ENCODE results near the gene ANTXRL. TPM values are rescaled to one million over a fixed set of nuclear protein-coding genes. Genes with fewer than 3 reads are reported as not detected.

The ANTXRL gene
- total and polyA plus RNA-seq, 2 experiments from 2014 or later = not detected

- Histone ChIP-seq H3K4me2 (no peak overlapping the region), H3K79me2 (no peaks in the 10 kb centered on the region), H2AFZ (no peak overlapping the region), H3K27ac (no peak overlapping the region), H3K4me3 (no peak overlapping the region), H4K20me1 (ENCODE audit: insufficient read depth, poor library complexity, severe bottlenecking) (no peaks in the 10 kb centered on the region), H3K36me3 (replicated peaks; ENCODE audit: insufficient read depth, low read depth) (no peaks in the 10 kb centered on the region), H3K9me2 (replicated peaks; ENCODE audit: insufficient read depth) (no peaks in the 10 kb centered on the region), H3K4me1 (ENCODE audit: insufficient read depth) (no peaks in the 10 kb centered on the region), H3K27me3 (no peaks in the 10 kb centered on the region), H3K9me3 (ENCODE audit: low read depth) (no peaks in the 10 kb centered on the region)
- no peak for DNase-seq (ENCODE audit: low spot score)
- WGBS (ENCODE audit: low lambda C conversion rate, missing lambda C conversion rate) = 86% methylated on average over 6 of the region's 6 CpGs
- no peak for TF ChIP-seq CTCF (IDR thresholded peaks at IDR 0.05; ENCODE audit: poor library complexity)
- TF ChIP-seq EZH2phosphoT487 (IDR thresholded peaks at IDR 0.05; ENCODE audit: low read depth, severe bottlenecking, unreplicated experiment) = no peak
- no peak for TF ChIP-seq EZH2 (IDR thresholded peaks at IDR 0.05; ENCODE audit: borderline replicate concordance)
These were observed 5.8 kb downstream of the ANTXRL start for GRCh38 chr10:46292573-46293023.

- DNase-seq (ENCODE audit: low spot score) = no peak
- no peaks in the 10 kb centered on the region for H3K79me2 ChIP-seq
- H3K4me3 ChIP-seq = no peak overlapping the region
- H3K27me3 ChIP-seq = no peaks in the 10 kb centered on the region
- H3K27ac ChIP-seq = no peak overlapping the region
- TF ChIP-seq EZH2 (IDR thresholded peaks at IDR 0.05; ENCODE audit: borderline replicate concordance) (no peak), EZH2phosphoT487 (IDR thresholded peaks at IDR 0.05; ENCODE audit: low read depth, severe bottlenecking, unreplicated experiment) (no peak), CTCF (IDR thresholded peaks at IDR 0.05; ENCODE audit: poor library complexity) (no peak)
- no peak overlapping the region for H3K4me2 ChIP-seq
- no peaks in the 10 kb centered on the region for H3K36me3 ChIP-seq (replicated peaks; ENCODE audit: insufficient read depth, low read depth)
- H3K4me1 ChIP-seq (ENCODE audit: insufficient read depth) = no peaks in the 10 kb centered on the region
- H2AFZ ChIP-seq = no peak overlapping the region
- H3K9me3 ChIP-seq (ENCODE audit: low read depth) = no peaks in the 10 kb centered on the region
- no peaks in the 10 kb centered on the region for H4K20me1 ChIP-seq (ENCODE audit: insufficient read depth, poor library complexity, severe bottlenecking)
- WGBS (ENCODE audit: low lambda C conversion rate, missing lambda C conversion rate) = 83% methylated on average over 8 of the region's 8 CpGs
- no peaks in the 10 kb centered on the region for H3K9me2 ChIP-seq (replicated peaks; ENCODE audit: insufficient read depth)
These were observed 6.4 kb downstream of the ANTXRL start for GRCh38 chr10:46293228-46293627.

- H3K27ac ChIP-seq = no peak overlapping the region
- H2AFZ ChIP-seq = no peak overlapping the region
- no peaks in the 10 kb centered on the region for H3K4me1 ChIP-seq (ENCODE audit: insufficient read depth)
- WGBS (ENCODE audit: low lambda C conversion rate, missing lambda C conversion rate) = 85% methylated on average over 11 of the region's 11 CpGs
- no peaks in the 10 kb centered on the region for H4K20me1 ChIP-seq (ENCODE audit: insufficient read depth, poor library complexity, severe bottlenecking)
- DNase-seq (ENCODE audit: low spot score) = no peak
- no peaks in the 10 kb centered on the region for H3K79me2 ChIP-seq
- no peaks in the 10 kb centered on the region for H3K27me3 ChIP-seq
- H3K4me2 ChIP-seq = no peak overlapping the region
- no peaks in the 10 kb centered on the region for H3K36me3 ChIP-seq (replicated peaks; ENCODE audit: insufficient read depth, low read depth)
- H3K9me2 ChIP-seq (replicated peaks; ENCODE audit: insufficient read depth) = no peaks in the 10 kb centered on the region
- no peak overlapping the region for H3K4me3 ChIP-seq
- no peaks in the 10 kb centered on the region for H3K9me3 ChIP-seq (ENCODE audit: low read depth)
- peak; percentile 11 for TF ChIP-seq CTCF (IDR thresholded peaks at IDR 0.05; ENCODE audit: poor library complexity)
- no peak for TF ChIP-seq EZH2phosphoT487 (IDR thresholded peaks at IDR 0.05; ENCODE audit: low read depth, severe bottlenecking, unreplicated experiment)
- no peak for TF ChIP-seq EZH2 (IDR thresholded peaks at IDR 0.05; ENCODE audit: borderline replicate concordance)
These were observed 7.2 kb downstream of the ANTXRL start for GRCh38 chr10:46293832-46294640.
